ENCODE measurements around the gene NRAP. TPM values are rescaled to one million over a fixed set of nuclear protein-coding genes. Genes with fewer than 3 reads are reported as not detected.

NRAP gene, protein sequence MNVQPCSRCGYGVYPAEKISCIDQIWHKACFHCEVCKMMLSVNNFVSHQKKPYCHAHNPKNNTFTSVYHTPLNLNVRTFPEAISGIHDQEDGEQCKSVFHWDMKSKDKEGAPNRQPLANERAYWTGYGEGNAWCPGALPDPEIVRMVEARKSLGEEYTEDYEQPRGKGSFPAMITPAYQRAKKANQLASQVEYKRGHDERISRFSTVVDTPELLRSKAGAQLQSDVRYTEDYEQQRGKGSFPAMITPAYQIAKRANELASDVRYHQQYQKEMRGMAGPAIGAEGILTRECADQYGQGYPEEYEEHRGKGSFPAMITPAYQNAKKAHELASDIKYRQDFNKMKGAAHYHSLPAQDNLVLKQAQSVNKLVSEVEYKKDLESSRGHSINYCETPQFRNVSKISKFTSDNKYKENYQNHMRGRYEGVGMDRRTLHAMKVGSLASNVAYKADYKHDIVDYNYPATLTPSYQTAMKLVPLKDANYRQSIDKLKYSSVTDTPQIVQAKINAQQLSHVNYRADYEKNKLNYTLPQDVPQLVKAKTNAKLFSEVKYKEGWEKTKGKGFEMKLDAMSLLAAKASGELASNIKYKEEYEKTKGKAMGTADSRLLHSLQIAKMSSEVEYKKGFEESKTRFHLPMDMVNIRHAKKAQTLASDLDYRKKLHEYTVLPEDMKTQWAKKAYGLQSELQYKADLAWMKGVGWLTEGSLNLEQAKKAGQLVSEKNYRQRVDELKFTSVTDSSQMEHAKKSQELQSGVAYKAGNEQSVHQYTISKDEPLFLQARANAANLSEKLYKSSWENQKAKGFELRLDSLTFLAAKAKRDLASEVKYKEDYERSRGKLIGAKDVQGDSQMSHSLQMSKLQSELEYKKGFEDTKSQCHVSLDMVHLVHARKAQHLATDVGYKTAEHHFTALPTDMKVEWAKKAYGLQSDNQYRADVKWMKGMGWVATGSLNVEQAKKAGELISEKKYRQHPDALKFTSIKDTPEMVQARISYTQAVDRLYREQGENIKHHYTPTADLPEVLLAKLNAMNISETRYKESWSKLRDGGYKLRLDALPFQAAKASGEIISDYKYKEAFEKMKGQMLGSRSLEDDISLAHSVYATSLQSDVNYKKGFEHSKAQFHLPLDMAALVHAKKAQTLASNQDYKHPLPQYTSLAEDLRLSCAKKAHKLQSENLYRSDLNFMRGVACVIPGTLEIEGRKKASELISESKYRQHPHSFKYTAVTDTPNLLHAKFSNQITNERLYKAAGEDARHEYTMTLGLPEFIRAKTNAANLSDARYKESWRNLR (N-terminal part only)
- not detected for total RNA-seq

DNA sequence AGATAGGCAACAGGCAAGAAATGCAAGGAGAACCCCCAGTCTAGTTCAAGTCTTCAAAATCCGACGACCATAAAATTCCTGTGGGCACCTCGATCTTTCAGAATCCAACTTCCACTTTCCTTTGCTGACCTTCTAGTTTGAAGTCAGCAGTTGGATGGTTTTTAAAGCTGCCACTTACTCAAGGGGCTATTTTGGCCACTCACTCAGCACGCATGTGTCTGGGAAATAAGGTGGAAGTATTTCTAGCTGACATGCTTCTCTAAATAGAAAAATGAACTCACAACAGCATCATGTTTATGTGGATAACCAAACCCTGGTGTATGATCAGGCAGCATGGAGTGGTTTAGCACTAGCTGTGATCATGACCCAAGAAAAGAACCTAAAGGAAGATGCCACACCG lies at the start of gene NRAP:
Gene NRAP, minus strand, starts transcription at position 134 of the 400 bp plus-strand sequence. CDS start 159 bp downstream, outside the sequence.
- Histone ChIP-seq H3K4me1 (ENCODE audit: insufficient read depth, low read length) (no peaks in the 10 kb centered on the region), H3K27me3 (ENCODE audit: insufficient read depth, low read length) (peaks cover 6% of the 10 kb centered on the region), H3K4me3 (ENCODE audit: low read length) (no peak within 1 kb of the TSS), H3K9me3 (ENCODE audit: low read depth, low read length) (no peaks in the 10 kb centered on the region)

DNA sequence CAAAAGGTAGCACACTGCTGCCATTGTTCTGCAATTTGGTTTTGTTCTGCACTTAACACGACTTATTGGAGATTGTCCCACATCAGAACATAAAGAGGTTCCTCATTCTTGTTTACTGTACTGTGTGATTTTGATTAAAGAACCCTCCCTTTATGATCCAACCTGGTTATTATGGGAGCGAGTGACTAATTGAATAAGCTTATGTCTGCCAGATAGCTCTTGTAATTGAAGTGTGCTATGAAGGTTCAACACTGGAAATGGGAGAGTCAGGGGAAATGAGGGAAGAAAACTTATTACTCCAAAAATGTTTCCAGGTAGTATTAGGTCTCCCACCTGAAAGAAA lies 49.8 kb upstream of the NRAP start:
- no peaks in the 10 kb centered on the region for H3K9me3 ChIP-seq (ENCODE audit: low read depth, low read length)
- no peak overlapping the region for H3K4me3 ChIP-seq (ENCODE audit: low read length)
- H3K27me3 ChIP-seq (ENCODE audit: insufficient read depth, low read length), result no peaks in the 10 kb centered on the region
- H3K4me1 ChIP-seq (ENCODE audit: insufficient read depth, low read length), result no peaks in the 10 kb centered on the region

DNA sequence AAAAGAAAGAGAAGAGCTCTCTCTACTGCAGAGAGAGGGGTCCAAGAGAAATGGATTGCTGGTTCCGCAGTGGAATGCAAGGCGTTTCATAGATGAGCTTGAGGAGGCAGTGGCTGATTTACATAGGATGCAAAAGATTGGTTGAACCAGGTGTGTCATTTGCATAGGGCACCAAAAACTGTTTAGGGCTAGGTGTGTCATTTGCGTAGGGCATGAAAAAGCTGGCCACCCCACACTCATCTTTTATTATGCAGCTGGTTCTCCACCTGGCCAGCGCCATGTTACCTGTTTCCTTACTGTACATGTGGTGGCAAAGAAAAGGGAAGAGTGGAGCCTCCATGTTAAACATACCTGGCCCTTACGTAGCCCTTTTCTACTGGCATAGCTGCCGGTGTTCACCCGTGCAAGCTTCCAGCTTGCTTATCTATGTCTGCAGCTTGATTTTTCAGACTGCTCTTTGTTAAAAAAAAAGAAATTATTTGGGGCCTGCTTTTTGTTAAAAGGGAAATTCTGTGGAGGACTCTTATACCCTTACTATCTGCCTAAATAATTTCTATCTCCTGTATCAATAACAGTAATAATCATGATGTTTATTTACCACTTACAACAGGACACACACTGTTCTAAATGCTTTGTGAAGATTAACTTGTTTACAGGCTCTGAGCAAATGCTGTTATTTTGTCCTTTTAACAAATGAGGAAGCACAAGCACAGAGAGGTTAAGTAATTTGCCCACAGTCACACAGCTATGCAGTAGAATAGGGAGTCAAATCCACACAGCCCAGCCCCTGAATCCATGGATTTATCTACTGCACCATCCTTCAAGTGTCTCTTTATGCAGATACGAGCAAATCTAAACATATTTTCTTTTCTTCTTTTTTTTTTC lies 49.2 kb upstream of the NRAP start:
- Histone ChIP-seq H3K9me3 (ENCODE audit: low read depth, low read length) (no peaks in the 10 kb centered on the region), H3K4me1 (ENCODE audit: insufficient read depth, low read length) (no peaks in the 10 kb centered on the region), H3K4me3 (ENCODE audit: low read length) (no peak overlapping the region), H3K27me3 (ENCODE audit: insufficient read depth, low read length) (no peaks in the 10 kb centered on the region)

DNA sequence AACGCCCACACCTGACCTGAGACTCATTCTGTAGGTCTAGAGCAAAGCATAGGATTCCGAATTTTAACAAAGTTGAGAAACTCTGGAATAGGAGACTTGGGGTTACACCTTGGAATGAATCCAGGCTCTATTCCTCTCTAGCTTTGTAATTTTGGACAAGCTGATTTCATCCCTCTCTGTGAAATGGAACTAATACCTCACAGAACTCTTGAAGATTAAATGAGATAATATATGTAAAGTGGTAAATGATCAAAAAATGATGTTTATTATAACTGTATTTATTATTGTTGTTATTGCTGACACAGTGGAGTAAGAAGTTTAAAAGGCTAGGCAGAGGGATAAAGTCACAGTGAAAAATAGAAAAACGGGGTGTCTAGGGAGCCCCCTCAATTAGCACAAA lies 48.2 kb upstream of the NRAP start:
- no peaks in the 10 kb centered on the region for H3K27me3 ChIP-seq (ENCODE audit: insufficient read depth, low read length)
- peaks cover under 1% of the 10 kb centered on the region for H3K4me1 ChIP-seq (ENCODE audit: insufficient read depth, low read length)
- H3K9me3 ChIP-seq (ENCODE audit: low read depth, low read length), result no peaks in the 10 kb centered on the region
- no peak overlapping the region for H3K4me3 ChIP-seq (ENCODE audit: low read length)

DNA sequence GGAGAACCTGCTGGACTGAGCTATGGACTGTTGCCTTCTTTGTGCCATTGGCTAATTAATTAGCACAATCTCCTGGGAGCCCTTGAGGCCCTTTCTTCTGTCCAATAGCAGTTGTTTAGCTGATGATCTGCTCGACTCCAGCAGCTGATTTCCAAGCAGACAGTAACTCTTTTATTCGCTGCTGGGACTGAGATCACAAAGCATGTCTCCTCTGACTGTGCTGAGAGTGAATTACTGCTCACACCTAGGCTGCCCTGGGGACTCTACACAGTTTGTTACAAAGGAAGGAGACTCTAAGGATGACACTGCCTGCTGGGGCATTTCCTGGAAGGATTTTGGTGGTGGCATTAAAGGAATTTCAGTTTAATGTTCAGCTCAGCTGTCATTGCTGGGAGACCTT lies 47.3 kb upstream of the NRAP start:
- H3K4me1 ChIP-seq (ENCODE audit: insufficient read depth, low read length), result peaks cover 3% of the 10 kb centered on the region
- H3K4me3 ChIP-seq (ENCODE audit: low read length), result no peak overlapping the region
- no peaks in the 10 kb centered on the region for H3K9me3 ChIP-seq (ENCODE audit: low read depth, low read length)
- H3K27me3 ChIP-seq (ENCODE audit: insufficient read depth, low read length), result no peaks in the 10 kb centered on the region

DNA sequence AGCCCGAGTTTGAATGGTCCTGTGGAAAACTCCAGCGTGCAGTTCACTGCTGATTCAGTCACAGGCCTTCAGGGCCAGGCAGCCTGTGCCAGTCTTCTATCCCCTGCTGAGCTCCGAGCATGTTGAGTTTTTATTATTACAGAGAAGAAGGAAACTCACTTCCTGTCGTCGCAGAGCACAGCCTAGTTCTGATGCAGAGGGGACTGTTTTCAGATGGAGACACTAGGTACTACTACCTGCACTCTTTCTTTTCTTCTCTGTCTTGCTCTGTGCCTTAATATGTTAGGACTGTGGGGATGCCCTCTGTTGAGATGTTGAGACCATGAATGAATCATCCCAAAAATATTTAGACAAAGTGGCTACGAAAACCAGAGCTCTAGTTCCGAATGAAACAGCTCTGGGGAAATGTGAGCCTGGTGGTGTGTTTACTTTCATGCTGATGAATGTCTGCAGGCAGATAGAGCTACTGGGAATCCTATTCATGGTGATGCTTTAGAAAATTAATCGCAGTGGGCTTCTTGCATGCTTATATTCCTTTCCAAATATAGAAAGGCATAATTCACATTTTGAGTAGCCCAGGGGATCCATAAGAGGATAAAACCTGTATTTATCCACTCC lies 45.5 kb upstream of the NRAP start:
- Histone ChIP-seq H3K9me3 (ENCODE audit: low read depth, low read length) (no peaks in the 10 kb centered on the region), H3K4me1 (ENCODE audit: insufficient read depth, low read length) (peaks cover 3% of the 10 kb centered on the region), H3K4me3 (ENCODE audit: low read length) (no peak overlapping the region), H3K27me3 (ENCODE audit: insufficient read depth, low read length) (no peaks in the 10 kb centered on the region)

DNA sequence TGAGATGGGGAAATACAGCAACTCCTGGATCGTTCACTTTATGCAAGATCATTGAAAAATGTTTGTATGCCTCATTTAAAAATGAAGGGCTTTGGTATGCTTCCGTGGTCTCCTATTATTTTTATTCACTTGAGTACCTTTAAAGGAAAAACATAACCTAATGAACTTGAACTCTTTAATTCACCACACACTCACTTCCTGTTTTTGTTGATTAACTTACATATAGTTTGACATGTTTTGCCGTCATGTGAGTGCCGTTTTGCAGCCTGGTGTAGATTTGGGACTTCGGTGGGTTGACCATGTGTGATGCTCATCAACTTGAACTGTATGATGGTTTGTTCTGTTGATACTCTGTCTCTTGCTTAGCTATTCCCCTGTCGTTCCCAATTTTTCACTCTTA lies 44.8 kb upstream of the NRAP start:
- H3K27me3 ChIP-seq (ENCODE audit: insufficient read depth, low read length), result no peaks in the 10 kb centered on the region
- no peaks in the 10 kb centered on the region for H3K9me3 ChIP-seq (ENCODE audit: low read depth, low read length)
- peaks cover 3% of the 10 kb centered on the region for H3K4me1 ChIP-seq (ENCODE audit: insufficient read depth, low read length)
- no peak overlapping the region for H3K4me3 ChIP-seq (ENCODE audit: low read length)

DNA sequence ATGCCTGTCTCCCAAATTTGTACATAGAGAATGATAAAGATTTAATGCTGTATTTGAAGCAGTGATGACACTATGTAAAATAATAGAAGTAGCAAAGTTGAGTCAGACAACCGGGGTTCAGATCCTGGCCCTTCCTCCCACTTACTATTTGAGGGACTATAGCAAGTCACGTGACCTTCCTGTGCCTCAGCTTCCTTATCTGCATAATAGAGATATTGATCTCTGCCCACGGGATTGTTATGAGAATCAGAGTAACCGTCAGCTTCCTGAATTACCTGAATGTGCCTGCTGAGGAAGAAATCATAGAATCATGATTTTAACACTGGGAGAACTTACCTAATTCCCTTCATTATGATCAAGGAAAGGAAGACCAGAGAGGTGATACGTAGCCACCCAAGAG lies 42.8 kb upstream of the NRAP start:
- peaks cover 3% of the 10 kb centered on the region for H3K4me1 ChIP-seq (ENCODE audit: insufficient read depth, low read length)
- no peaks in the 10 kb centered on the region for H3K27me3 ChIP-seq (ENCODE audit: insufficient read depth, low read length)
- H3K4me3 ChIP-seq (ENCODE audit: low read length), result no peak overlapping the region
- H3K9me3 ChIP-seq (ENCODE audit: low read depth, low read length), result no peaks in the 10 kb centered on the region

DNA sequence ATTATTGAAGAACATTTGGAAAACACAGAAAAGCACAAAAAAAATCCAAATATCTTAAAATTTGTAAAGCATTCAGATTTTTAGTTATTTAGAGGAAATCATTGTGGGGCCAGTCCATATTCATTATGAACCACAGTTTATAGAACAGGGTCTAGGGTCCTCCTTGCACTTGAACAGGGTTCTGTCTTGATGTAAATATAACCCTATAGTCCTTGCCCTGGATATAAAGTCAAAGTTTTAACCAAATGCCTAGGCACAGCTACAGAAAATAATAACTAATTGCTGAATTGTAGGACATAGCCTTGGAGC lies 41.5 kb upstream of the NRAP start:
- Histone ChIP-seq H3K4me3 (ENCODE audit: low read length) (no peak overlapping the region), H3K9me3 (ENCODE audit: low read depth, low read length) (no peaks in the 10 kb centered on the region), H3K27me3 (ENCODE audit: insufficient read depth, low read length) (no peaks in the 10 kb centered on the region), H3K4me1 (ENCODE audit: insufficient read depth, low read length) (peaks cover 3% of the 10 kb centered on the region)

DNA sequence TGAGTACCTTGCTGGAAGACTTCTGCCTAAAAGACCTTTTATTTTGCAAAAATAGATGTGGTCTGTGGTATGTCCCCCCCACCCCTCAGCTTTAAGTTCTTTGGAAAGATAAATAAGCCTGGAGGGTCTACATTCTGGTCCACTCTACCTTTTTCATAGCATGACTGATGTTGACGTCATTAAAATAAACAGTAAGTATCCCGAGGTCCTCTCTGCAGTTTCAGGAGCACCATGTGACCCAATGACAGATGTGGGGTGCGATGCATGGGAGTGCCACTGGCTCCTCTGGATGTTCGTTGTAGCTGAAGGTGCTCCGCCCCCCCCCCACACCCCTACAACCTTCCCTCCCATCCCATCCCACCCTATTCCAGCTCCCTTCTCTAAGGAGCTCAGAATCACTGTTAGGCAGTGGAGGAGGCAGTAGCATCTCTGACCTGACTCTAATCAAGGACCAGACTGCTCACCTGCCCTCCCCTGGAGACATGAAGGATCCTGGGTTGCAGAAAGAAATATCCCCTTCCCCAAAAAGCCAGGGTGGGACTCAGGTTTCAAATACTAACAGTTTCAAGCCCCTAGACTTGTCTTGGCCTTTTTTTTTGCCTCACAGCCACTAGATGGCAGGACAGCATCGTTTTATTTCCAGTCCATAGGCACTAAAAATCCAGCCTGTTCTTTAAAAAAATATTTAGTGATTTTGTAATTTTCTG lies 40.9 kb upstream of the NRAP start:
- H3K27me3 ChIP-seq (ENCODE audit: insufficient read depth, low read length), result no peaks in the 10 kb centered on the region
- H3K4me1 ChIP-seq (ENCODE audit: insufficient read depth, low read length), result peaks cover 3% of the 10 kb centered on the region
- no peak overlapping the region for H3K4me3 ChIP-seq (ENCODE audit: low read length)
- H3K9me3 ChIP-seq (ENCODE audit: low read depth, low read length), result no peaks in the 10 kb centered on the region

DNA sequence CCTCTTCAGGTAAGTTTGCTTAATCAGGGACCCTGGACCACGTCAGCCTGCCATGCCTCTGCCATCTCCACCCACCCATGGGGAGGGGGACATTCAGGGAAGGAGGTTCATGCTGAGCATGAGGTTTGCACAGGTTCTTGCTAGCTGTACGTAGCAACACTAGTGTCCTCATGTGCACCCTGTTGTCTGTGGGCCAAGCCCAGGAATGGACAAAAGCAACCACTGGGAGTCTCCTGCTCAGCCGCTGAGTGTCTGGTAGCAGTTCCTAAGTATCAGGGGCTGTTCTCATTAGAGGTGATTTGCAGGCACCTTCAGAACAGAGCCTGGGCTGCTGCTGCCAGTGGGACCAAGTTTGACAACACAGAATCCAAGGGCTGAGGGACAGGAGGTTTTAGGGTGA lies 33.8 kb upstream of the NRAP start:
- H3K27me3 ChIP-seq (ENCODE audit: insufficient read depth, low read length), result no peaks in the 10 kb centered on the region
- peaks cover 10% of the 10 kb centered on the region for H3K9me3 ChIP-seq (ENCODE audit: low read depth, low read length)

DNA sequence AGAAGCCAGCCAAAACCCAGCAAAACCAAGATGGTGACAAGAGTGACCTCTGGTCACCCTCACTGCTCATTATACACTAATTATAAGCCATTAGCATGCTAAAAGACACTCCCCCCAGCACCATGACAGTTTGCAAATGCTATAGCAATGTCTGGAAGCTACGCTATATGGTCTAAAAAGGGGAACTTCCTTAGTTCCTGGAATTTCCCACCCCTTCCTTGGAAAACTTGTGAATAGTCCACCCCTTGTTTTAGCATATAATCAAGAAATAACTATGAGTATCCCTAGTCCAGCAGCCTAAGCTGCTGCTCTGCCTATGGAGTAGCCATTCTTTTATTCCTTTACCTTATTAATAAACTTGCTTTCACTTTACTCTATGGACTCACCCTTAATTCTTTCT lies 31.9 kb upstream of the NRAP start:
- peaks cover 13% of the 10 kb centered on the region for H3K9me3 ChIP-seq (ENCODE audit: low read depth, low read length)

More for the DNA sequence above, 33.8 kb upstream of the NRAP start:
- no peaks in the 10 kb centered on the region for H3K4me1 ChIP-seq (ENCODE audit: insufficient read depth, low read length)
- H3K4me3 ChIP-seq (ENCODE audit: low read length), result no peak overlapping the region

DNA sequence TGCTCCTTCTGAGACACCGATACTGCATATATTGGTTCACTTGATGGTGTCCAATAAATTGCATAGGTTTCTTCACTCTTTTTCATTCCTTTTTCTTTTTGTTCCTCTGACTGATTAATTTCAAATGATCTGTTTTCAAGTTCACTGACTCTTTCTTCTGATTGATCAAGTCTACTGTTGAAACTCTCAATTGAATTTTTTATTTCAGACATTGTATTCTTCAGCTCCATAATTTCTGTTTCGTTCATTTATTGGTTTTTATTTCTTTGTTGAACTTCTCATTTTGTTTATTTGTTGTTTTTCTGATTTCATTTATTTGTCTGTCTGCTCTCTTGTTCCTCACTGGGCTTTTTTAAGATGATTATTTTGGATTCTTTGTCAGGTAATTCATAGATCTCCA lies 29.5 kb upstream of the NRAP start:
- H3K9me3 ChIP-seq (ENCODE audit: low read depth, low read length), result peaks cover 19% of the 10 kb centered on the region
- no peak overlapping the region for H3K4me3 ChIP-seq (ENCODE audit: low read length)
- no peaks in the 10 kb centered on the region for H3K4me1 ChIP-seq (ENCODE audit: insufficient read depth, low read length)
- H3K27me3 ChIP-seq (ENCODE audit: insufficient read depth, low read length), result no peaks in the 10 kb centered on the region

More for the DNA sequence above, 31.9 kb upstream of the NRAP start:
- Histone ChIP-seq H3K4me3 (ENCODE audit: low read length) (no peak overlapping the region), H3K27me3 (ENCODE audit: insufficient read depth, low read length) (no peaks in the 10 kb centered on the region), H3K4me1 (ENCODE audit: insufficient read depth, low read length) (no peaks in the 10 kb centered on the region)
